NCI-H1092 treated with DMSO at 0.1 percent for 48 hours (cell line): ENCODE results near the gene RNU5D-1.
"Not testable (repeated sequence)": the region's sequence is repeated elsewhere in the genome, so short reads cannot be mapped to it uniquely, and the experiment has no call there.

ENCODE experiments used
- DNase-seq: peaks from one replicate; lab custom pipeline; 2025; lab: John Stamatoyannopoulos, UW

The RNU5D-1 gene

DNA sequence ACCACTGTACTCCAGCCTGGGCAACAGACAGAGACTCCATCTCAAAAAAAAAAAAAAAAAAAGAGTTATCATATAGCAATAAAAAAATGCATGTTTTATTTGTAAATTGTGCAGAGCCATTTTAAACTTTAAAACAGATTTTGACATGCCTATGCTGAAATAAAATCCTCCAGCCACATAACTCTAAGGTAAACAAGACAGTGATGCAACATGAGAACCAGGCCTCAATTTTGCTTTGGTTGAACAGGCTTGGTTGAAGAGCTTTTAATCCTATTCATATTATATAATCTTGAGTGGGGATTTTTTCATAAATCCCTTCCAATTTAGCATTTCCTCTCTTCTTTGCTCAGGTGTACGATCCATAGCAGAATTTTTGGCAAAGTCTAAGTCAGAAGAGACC, 30.4 kb downstream of the RNU5D-1 start:
- no peak for DNase-seq

DNA sequence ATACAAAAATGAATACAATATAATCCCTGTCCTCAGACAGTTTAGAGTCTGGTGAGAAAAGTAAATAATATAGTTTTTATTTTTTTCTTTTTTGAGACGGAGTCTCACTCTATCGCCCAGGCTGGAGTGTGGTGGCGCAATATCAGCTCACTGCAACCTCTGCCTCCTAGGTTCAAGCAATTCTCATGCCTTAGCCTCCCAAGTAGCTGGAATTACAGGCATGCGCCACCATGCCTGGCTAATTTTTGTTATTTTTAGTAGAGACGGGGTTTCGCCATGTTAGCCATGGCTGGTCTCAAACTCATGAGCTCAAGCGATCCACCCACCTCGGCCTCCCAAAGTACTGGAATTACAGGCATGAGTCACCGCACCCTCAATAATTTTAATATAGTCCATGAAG, 31.6 kb downstream of the RNU5D-1 start:
- DNase-seq, result not testable (repeated sequence)

DNA sequence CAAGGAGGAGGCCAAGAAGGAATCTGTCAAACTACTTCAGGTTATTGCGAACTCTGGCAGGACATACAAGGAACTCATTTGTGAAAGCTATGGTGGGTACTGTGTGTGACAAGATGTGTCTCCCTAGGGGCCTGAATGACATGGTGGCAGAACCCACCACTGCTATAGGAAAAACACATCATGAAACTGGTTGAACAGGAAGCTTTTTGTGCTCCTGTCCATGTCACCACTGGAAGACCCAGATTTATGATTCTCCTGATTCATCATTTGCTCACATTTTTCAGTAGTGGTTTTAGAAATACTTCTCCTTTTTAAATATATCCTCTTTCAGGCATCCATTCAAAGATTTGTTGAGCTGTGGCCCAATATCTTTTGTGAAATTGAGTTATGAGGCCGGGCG, 32.8 kb downstream of the RNU5D-1 start:
- no peak for DNase-seq

DNA sequence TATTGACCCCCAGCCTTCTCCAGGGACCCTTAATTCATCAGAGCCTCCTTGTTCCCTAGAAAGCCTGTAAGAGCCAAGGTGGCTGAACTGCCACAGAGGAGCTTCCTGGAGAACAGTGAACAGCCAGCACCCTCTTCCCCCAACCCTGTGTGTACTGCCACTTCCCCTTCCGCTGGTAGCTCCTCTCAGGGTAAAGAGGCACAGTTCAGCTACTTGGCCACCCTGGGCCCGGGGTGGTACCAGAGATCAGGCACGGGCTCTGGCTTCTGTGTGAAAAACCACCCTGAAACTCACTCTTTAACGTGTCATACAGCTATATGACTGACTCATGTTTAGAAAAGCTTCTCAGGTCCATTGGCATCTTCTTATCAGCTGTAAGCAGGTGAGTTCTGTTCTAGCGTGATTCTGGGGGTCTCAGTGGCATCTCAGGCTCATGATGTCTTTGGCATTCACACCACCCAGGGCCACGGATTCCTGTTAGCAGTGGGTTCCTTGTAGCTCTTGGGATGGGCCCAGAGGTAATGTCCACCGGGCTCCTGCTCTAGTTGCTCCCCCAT, 34.1 kb downstream of the RNU5D-1 start:
- DNase-seq, result no peak

- DNase-seq, result no peak
Measured at GRCh38 chr1:44696101-44696500, 34.9 kb downstream of the RNU5D-1 start.

DNA sequence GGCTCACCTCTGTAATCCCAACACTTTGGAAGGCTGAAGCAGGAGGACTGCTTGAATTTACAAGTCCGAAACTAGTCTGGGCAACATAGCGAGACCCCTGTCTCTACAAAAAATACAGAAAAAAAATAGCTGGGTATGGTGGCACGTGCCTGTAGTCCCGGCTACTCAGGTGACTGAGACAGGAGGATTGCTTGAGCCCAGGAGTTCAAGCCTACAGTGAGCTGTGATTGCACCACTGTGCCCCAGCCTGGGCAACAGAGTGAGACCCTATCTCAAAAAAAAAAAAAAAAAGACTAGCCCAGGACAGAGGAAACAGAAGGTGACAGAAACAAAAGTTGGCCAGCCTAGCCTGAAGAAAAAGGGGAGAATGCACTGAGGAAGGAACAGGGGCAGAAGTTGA, 35.3 kb downstream of the RNU5D-1 start:
- no peak for DNase-seq

DNA sequence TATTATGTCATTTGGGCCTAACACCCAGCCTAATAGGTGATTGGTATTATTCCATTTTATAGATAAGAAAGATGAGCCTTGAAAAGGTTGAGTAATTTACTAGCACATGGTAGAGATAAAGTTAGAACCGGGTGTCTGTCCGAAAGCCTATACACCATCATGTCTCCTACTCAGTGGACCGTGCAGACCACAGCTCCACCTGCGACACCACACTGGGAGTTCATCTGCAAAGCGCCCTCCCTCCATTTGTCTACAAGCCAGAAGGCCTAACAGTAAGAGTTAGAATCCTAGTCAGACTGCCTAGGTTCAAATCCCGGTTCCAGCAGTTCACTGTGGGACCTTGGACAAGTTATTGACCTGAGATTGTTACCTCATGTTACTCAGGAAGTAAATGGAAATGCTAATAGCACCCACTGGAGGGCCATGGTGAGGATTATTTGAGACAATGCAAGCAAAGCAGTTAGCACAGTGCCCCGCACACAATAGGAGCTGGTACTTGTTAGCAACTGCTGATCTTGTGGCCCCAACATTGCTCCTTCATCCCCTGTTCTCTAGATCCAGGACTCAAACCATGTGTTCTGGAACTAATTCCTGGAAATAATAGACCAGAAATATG, 36.0 kb downstream of the RNU5D-1 start:
- DNase-seq, result no peak

GRCh38 chr1:44693900-44694299, 37.1 kb downstream of the RNU5D-1 start:
- no peak for DNase-seq

GRCh38 chr1:44693159-44693558, 37.8 kb downstream of the RNU5D-1 start:
- no peak for DNase-seq

DNA sequence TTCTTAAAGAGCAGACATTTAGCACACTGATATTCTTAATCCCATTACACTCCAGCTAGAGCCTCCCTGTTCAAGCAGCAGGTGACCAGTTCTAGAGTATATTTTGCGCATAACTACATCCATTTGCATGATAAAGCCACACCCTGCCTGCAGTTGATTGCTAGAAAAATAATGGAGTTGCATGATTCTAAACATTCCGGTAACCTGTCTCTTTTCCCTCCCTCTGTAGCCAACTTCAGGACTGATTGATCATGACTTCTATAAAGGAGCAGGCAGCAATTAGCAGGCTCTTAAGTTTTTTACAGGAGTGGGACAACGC, 41.6 kb downstream of the RNU5D-1 start:
- DNase-seq, result no peak

GRCh38 chr1:44688760-44689446, 42.1 kb downstream of the RNU5D-1 start:
- DNase-seq, result no peak

GRCh38 chr1:44685881-44686280, 45.1 kb downstream of the RNU5D-1 start:
- no peak for DNase-seq

DNA sequence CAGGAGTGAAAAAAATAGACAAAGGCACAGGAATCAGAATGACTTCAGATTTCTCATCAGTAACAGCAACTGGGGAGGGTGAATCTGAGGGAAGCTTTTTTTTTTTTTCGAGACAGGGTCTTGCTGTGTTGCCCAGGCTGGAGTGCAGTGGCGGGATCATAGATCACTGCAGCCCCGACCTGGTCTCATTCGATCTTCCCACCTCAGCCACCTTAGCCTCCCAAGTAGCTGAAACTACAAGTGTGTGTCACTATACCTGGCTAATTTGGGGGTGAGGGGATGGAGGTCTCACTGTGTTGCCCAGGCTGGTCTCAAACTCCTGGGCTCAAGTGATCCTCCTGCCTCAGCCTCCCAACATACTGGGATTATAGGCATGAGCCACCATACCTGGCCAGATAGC, 45.8 kb downstream of the RNU5D-1 start:
- DNase-seq, result no peak

DNA sequence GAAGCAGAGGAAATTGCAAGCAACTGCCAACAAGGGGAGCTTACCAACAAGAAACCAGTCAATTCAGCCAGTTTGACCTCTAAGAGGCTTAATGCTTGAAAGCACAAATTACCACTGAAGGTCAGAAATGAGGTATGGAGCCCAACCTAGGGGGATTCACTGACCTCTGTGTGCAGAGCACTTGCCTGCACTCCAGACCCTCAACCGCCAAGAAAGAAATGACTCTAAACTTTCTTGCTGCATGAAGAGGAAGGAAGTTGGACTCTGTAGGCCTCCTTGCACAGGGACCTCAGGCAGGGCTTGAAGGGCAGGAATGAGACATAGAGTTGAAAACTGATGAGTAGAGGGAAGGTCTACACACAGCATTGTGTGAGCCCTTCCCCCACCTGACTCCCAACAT, 46.4 kb downstream of the RNU5D-1 start:
- DNase-seq, result no peak

- no peak for DNase-seq
Measured at GRCh38 chr1:44682883-44683265, 48.1 kb downstream of the RNU5D-1 start.

DNA sequence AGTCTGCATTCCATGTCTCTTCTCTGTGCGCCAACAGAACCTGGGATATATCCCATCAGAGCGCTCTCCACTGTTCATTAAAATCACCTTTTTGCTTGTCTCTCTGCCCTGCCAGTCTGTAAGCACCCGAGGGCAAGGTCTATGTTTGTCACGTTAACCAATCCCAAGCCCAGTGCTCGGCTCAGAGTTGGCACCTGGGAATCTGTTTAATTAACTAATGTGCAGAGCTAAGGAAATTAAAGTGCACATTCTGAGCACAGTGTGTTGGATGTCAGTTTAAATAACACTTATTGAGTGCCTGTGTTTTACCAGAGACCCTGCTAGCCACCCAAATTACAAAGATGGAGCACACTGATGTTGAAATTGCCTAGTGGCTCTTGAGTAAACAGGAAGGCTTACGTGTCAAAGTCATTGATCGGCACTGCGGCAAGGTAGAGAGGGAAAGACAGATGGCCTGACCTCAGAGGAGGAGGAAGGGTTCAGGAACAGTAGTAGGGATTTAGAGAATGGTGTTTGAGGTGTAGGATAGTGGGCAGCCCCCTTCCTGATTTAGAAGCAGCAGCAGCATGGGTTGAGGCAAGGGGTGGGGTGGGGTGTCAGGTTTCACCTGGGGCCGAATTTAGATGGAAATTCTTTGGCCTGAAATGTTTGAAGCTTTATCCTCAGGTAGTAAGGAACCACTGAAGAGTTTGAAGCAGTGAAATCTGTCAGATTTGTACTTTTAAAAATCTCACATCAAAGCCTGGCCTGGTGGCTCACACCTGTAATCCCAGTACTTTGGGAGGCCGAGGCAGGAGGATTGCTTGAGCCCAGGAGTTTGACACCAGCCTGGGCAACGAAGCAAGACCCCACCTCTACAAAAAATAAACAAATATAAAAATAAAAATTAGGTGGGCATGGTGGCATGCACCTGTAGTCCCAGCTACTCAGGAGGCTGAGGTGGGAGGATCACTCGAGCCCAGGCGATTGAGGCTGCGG, 48.8 kb downstream of the RNU5D-1 start:
- DNase-seq, result no peak
